Measurements from ENCODE around the gene EDN2. TPM values are rescaled to one million over a fixed set of nuclear protein-coding genes. Genes with fewer than 3 reads are reported as not detected.

The EDN2 gene
- total and polyA plus RNA-seq, 2 of the 8 experiments (the other 6 are each of a cell fraction or from before 2014, with no cell fraction given): 0.32 to 0.39 TPM

- FAIRE-seq (no peak), DNase-seq (ENCODE audit: low read depth in 1 of 2, low spot score in 2 of 2) (no peak)
- no peak overlapping the region for H3K9ac ChIP-seq (replicated peaks in 1 of 4; ENCODE audit: extremely low read depth in 1 of 4, low read depth in 3 of 4, low read length in 3 of 4)
- 94% methylated on average over 1 of the region's 1 CpG; no CpG with 5 or more reads in 1 of the 2 experiments for WGBS, 2 experiments (ENCODE audit: extremely low coverage in 1 of 2, insufficient coverage in 1 of 2, insufficient read length in 1 of 2, insufficient replicate concordance in 2 of 2, low coverage in 1 of 2, low lambda C conversion rate in 2 of 2, missing lambda C conversion rate in 1 of 2)
- no peak overlapping the region for H2BK5ac ChIP-seq (ENCODE audit: low read depth, low read length)
- no peak overlapping the region for H2AFZ ChIP-seq (ENCODE audit: low read length)
- H3K4me1 ChIP-seq (replicated peaks in 1 of 4; ENCODE audit: control insufficient read depth in 3 of 4, insufficient read depth in 4 of 4, low read length in 3 of 4): no peaks in the 10 kb centered on the region
- H3K4me3 ChIP-seq (ENCODE audit: extremely low read depth in 1 of 4, insufficient read depth in 2 of 4, low read depth in 3 of 4, low read length in 4 of 4): no peak overlapping the region
- H3K27ac ChIP-seq (ENCODE audit: low read depth, low read length): no peak overlapping the region
- H3K36me3 ChIP-seq (ENCODE audit: control insufficient read depth in 2 of 4, insufficient read depth in 4 of 4, low read length in 3 of 4): no peaks in the 10 kb centered on the region; a peak in 1 of 8 replicates
- no peak overlapping the region for H2BK12ac ChIP-seq (ENCODE audit: low read depth, low read length)
- H3K79me1 ChIP-seq (ENCODE audit: low read depth, low read length): no peaks in the 10 kb centered on the region
- no peak overlapping the region for H3K4ac ChIP-seq (replicated peaks; ENCODE audit: insufficient read length, low read depth, low read length)
- no peak overlapping the region for H4K91ac ChIP-seq (replicated peaks; ENCODE audit: insufficient read length, low read length)
- CTCF ChIA-PET (ENCODE audit: partially characterized antibody): interaction anchor here (1.2 to 2.8 kb wide), 4 partner anchors 10 to 118 kb away, joined by 3 to 10 read pairs (median 8); partner anchors contain the start of gene EDN2
- H3K23ac ChIP-seq (ENCODE audit: insufficient read length): no peak overlapping the region
- H3K27me3 ChIP-seq (replicated peaks in 1 of 4; ENCODE audit: control insufficient read depth in 3 of 4, extremely low read depth in 1 of 4, insufficient read depth in 3 of 4, low read length in 3 of 4): no peaks in the 10 kb centered on the region
- H2BK120ac ChIP-seq (replicated peaks; ENCODE audit: low read depth, low read length): no peak overlapping the region
- H4K20me1 ChIP-seq (replicated peaks in 1 of 2; ENCODE audit: control insufficient read depth in 1 of 2, insufficient read depth in 2 of 2, low read length in 2 of 2): no peaks in the 10 kb centered on the region
- POLR2A ChIA-PET (ENCODE audit: partially characterized antibody): no interaction called here
- no peak overlapping the region for H2BK15ac ChIP-seq (ENCODE audit: low read length)
- no peak overlapping the region for H4K8ac ChIP-seq (ENCODE audit: extremely low read depth, insufficient read depth, low read length)
- no peak overlapping the region for H2BK20ac ChIP-seq (ENCODE audit: low read length)
- no peak overlapping the region for H3K18ac ChIP-seq (ENCODE audit: extremely low read depth, low read length)
- no peaks in the 10 kb centered on the region for H3K79me2 ChIP-seq (ENCODE audit: control insufficient read depth in 1 of 2, insufficient read depth in 2 of 2, low read length in 2 of 2)
- no peak overlapping the region for H3K4me2 ChIP-seq (ENCODE audit: insufficient read depth in 1 of 2, low read depth in 2 of 2, low read length in 2 of 2)
- no peaks in the 10 kb centered on the region for H3K23me2 ChIP-seq (ENCODE audit: low read depth, low read length)
- no peak overlapping the region for H3K14ac ChIP-seq (ENCODE audit: insufficient read length)
- no peak overlapping the region for H4K5ac ChIP-seq (ENCODE audit: insufficient read length, low read depth, low read length)
- H3K56ac ChIP-seq (replicated peaks; ENCODE audit: insufficient read length, low read depth, low read length): no peak overlapping the region
- no peak overlapping the region for H2AK5ac ChIP-seq (ENCODE audit: low read depth, low read length)
- H3K9me3 ChIP-seq (ENCODE audit: insufficient read depth in 2 of 2, low read depth in 1 of 2, low read length in 1 of 2): no peaks in the 10 kb centered on the region
- TF ChIP-seq SP1 (IDR thresholded peaks at IDR 0.05; ENCODE audit: low read depth, low read length) (no peak), KDM5A (IDR thresholded peaks at IDR 0.05; ENCODE audit: low read length) (no peak), POLR2A (IDR thresholded peaks at IDR 0.05; ENCODE audit: control extremely low read depth in 1 of 2, low read depth in 2 of 2, low read length in 2 of 2) (no peak), CBX5 (IDR thresholded peaks at IDR 0.05; ENCODE audit: low read depth, low read length) (no peak), TEAD4 (IDR thresholded peaks at IDR 0.05; ENCODE audit: low read depth, low read length) (no peak), SUZ12 (IDR thresholded peaks at IDR 0.05; ENCODE audit: low read length) (no peak), CBX8 (IDR thresholded peaks at IDR 0.05; ENCODE audit: borderline replicate concordance, low read depth, low read length) (no peak), ATF2 (IDR thresholded peaks at IDR 0.05; ENCODE audit: low read length) (no peak), CREB1 (IDR thresholded peaks at IDR 0.05) (no peak), RNF2 (IDR thresholded peaks at IDR 0.05; ENCODE audit: borderline replicate concordance, low read depth, low read length, missing control alignments, poor library complexity, severe bottlenecking) (no peak), SAP30 (IDR thresholded peaks at IDR 0.05; ENCODE audit: insufficient read depth, insufficient replicate concordance, low read length) (no peak), KDM4A (IDR thresholded peaks at IDR 0.05; ENCODE audit: low read depth, low read length, severe bottlenecking) (no peak), CTBP2 (IDR thresholded peaks at IDR 0.05; ENCODE audit: borderline replicate concordance, insufficient read depth, insufficient read length, low read length) (no peak)
These were observed 18.7 kb downstream of the EDN2 start for GRCh38 chr1:41465741-41466140.
